Mucosa of descending colon (tissue), 3 donors: ENCODE measurements around the gene BARHL1. TPM values are rescaled to one million over a fixed set of nuclear protein-coding genes. Genes with fewer than 3 reads are reported as not detected.

ENCODE experiments used
- ATAC-seq: fragments of 200-7000 bp; cut with Tn5 transposase; one replicate; pipeline ENCODE4 v1.9.1; 2020; ENCODE audit warnings: mild to moderate bottlenecking, moderate library complexity
- DNase-seq, 3 donors: peaks; one replicate each; pipeline ENCODE4 v3.0.0-alpha.2; 2020
- H3K36me3 ChIP-seq: fragments of 200-600 bp; one replicate; pipeline ENCODE4 v1.8.0; 2021; ENCODE audit warnings: low read depth, mild to moderate bottlenecking
- H3K4me1 ChIP-seq: fragments of 200-600 bp; one replicate; pipeline ENCODE4 v1.8.0; 2021; ENCODE audit warnings: low read depth, mild to moderate bottlenecking
- H3K4me3 ChIP-seq: fragments of 200-600 bp; one replicate; pipeline ENCODE4 v1.8.0; 2021; ENCODE audit warnings: mild to moderate bottlenecking
- H3K9me3 ChIP-seq: fragments of 200-600 bp; one replicate; pipeline ENCODE4 v1.8.0; 2021; ENCODE audit warnings: mild to moderate bottlenecking
- intact Hi-C, 2 donors: fragments of 100-400 bp; cut with DNase I in 1 of 2; cut with micrococcal nuclease in 1 of 2; formaldehyde crosslinking; loops; one replicate each; pipeline versions ENCODE4 v1.11.0 to v1.11.1; 2022; cut with DNase I, micrococcal nuclease
- total RNA-seq, 3 donors: library from RNA; stranded (reverse); fragmentation: NEBNext Ultra II Directional in 2 of 3; extraction: Animal tissue kit (Norgen Biotek cat#: 25700) in 2 of 3; gene quantifications; one replicate each; pipeline versions ENCODE4 v1.2.1 to v1.2.4, GENCODE V29; 2021 to 2023
- TF ChIP-seq, protein P1 (sequence below): fragments of 200-600 bp; IDR thresholded peaks from one replicate; pipeline ENCODE4 v1.8.0; 2022; ENCODE audit warnings: antibody characterized with exemption, mild to moderate bottlenecking
- donor health status: DM: no; HTN: no; CAD: no; lungs with moderate emphysema.
- donor health status: DM: no; HTN: no; CAD: no.
- donor health status: DM: no; HTN: yes; CAD: no.

BARHL1 gene
- total RNA-seq, 3 donors from 2014 or later = not detected

DNA sequence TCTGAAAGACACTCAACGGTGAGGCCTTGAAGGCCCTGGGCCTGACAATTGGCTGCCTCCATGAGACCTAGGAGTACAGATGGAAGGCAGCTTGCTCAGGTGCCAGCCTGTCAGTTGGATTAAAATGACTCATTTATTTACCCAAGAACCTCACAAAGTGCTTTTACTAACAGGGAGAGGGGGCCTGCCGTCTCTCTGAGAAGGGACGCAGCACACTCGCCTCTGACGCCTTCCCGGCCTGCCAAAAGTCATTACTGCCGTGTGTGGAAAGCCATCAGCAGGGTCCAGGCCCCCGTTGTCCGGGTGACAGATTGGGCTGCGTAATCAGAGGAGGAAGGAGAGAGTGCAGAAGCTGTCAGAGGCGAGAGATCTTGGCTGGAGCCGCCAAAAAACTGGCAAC lies 54.9 kb downstream of the BARHL1 start:
- no peaks in the 10 kb centered on the region for H3K9me3 ChIP-seq
- peaks cover 4% of the 10 kb centered on the region for H3K4me1 ChIP-seq
- DNase-seq = peak; percentile 35 to 61 (median 60)
- TF ChIP-seq, protein P1, sequence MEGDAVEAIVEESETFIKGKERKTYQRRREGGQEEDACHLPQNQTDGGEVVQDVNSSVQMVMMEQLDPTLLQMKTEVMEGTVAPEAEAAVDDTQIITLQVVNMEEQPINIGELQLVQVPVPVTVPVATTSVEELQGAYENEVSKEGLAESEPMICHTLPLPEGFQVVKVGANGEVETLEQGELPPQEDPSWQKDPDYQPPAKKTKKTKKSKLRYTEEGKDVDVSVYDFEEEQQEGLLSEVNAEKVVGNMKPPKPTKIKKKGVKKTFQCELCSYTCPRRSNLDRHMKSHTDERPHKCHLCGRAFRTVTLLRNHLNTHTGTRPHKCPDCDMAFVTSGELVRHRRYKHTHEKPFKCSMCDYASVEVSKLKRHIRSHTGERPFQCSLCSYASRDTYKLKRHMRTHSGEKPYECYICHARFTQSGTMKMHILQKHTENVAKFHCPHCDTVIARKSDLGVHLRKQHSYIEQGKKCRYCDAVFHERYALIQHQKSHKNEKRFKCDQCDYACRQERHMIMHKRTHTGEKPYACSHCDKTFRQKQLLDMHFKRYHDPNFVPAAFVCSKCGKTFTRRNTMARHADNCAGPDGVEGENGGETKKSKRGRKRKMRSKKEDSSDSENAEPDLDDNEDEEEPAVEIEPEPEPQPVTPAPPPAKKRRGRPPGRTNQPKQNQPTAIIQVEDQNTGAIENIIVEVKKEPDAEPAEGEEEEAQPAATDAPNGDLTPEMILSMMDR = no peak
- ATAC-seq = peak; percentile 85
- H3K4me3 ChIP-seq = no peak overlapping the region
- intact Hi-C loops = no loop called here
- no peaks in the 10 kb centered on the region for H3K36me3 ChIP-seq

DNA sequence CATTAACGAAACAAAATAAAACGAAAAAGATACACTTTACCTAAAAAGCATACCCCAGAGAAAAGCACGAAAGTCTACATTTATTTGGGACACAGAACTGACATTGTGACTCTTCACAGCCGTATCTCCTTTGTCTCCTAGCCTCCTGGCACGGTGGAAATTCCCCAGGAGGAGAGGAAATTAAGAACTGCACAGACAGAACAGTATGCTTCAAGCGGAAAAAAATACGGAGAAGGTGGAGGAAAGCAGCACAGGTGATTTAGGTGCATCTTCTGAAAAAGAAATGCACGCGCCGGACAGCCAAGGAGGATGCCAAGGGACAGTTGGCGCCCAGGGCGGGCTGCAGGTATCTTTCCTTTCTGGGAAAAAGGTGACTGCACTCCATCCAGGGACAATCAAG lies 55.4 kb downstream of the BARHL1 start:
- no peak for DNase-seq
- TF ChIP-seq, protein P1 = no peak
- Histone ChIP-seq H3K4me1 (peaks cover 4% of the 10 kb centered on the region), H3K9me3 (no peaks in the 10 kb centered on the region), H3K36me3 (no peaks in the 10 kb centered on the region), H3K4me3 (no peak overlapping the region)
- intact Hi-C loops = no loop called here
- ATAC-seq = no peak

DNA sequence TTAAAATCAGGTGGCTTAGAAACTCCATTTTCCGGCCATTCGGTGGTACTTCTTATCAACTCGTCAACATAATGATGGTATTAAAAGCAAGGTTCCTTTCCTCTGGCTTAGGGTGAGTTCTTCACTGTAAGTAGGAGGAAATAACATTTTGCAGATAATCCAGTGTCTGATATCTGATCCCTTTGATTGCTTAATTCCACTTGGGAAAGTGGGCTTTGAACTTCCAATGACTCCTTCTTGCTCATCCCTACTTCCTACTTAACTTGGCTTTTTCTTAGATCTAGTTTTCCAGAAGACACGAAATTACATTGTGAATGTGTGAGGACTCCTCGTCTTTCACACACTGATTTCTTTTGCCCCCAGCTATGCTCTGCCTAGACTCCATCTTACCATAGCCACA lies 55.8 kb downstream of the BARHL1 start:
- no peaks in the 10 kb centered on the region for H3K36me3 ChIP-seq
- ATAC-seq (no peak), DNase-seq (no peak)
- no peaks in the 10 kb centered on the region for H3K9me3 ChIP-seq
- no peak overlapping the region for H3K4me3 ChIP-seq
- peaks cover 4% of the 10 kb centered on the region for H3K4me1 ChIP-seq
- intact Hi-C loops = no loop called here
- TF ChIP-seq, protein P1 = no peak

DNA sequence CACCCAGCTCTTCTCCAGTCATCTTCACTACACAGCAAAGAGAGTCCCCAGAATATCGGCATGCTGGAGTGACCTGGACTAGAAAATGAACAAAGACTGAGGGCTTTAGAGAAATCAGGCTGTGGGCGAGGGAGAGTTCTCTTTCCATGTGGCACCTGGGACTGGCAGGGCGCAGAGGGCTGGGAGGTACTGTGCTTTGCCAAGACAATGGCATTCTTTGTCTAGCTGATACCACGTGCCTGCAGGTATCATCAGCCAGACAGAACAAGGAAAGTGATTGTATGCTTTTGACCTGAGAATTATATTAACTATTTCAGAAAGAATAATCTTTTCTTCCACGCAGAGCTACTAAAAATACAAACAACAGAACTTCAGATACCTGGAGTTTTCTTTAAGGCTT lies 56.9 kb downstream of the BARHL1 start:
- Histone ChIP-seq H3K4me1 (peaks cover 4% of the 10 kb centered on the region), H3K4me3 (no peak overlapping the region), H3K9me3 (no peaks in the 10 kb centered on the region), H3K36me3 (no peaks in the 10 kb centered on the region)
- TF ChIP-seq, protein P1 = no peak
- ATAC-seq = peak; percentile 88
- intact Hi-C loops = no loop called here
- peak in 2 of 3 donors; percentile 69 to 70 for DNase-seq

Other genes starting within 250 kb of the BARHL1 start
- gene SETX, start 227.6 kb upstream of the BARHL1 start, total RNA-seq = 10 to 100 TPM; 35.4 to 54.2 (median 38.7) TPM
- 10 to 100 TPM in 1 of 3 donors, 1 to 10 TPM in 2; 9.1 to 15.1 (median 9.7) TPM for gene TTF1, start 175.8 kb upstream of the BARHL1 start, total RNA-seq
- not detected for gene CFAP77, start 172.4 kb upstream of the BARHL1 start, total RNA-seq
- gene DDX31, start 87.4 kb downstream of the BARHL1 start, total RNA-seq = 10 to 100 TPM in 1 of 3 donors, 1 to 10 TPM in 2; 8.7 to 11.2 (median 9.5) TPM
- 10 to 100 TPM; 10.5 to 16.6 (median 11.4) TPM for gene GTF3C4, start 87.9 kb downstream of the BARHL1 start, total RNA-seq